SKM-1 treated with dmso at 0.1 percent for 144 hours (cell line): ENCODE measurements around the gene ZNF8.
"Not testable (repeated sequence)": the region's sequence is repeated elsewhere in the genome, so short reads cannot be mapped to it uniquely, and the experiment has no call there.

Source experiments
- DNase-seq: peaks from one replicate; lab custom pipeline; 2025; ENCODE audit not compliant: unreplicated experiment; lab: John Stamatoyannopoulos, UW

ZNF8 gene

DNA sequence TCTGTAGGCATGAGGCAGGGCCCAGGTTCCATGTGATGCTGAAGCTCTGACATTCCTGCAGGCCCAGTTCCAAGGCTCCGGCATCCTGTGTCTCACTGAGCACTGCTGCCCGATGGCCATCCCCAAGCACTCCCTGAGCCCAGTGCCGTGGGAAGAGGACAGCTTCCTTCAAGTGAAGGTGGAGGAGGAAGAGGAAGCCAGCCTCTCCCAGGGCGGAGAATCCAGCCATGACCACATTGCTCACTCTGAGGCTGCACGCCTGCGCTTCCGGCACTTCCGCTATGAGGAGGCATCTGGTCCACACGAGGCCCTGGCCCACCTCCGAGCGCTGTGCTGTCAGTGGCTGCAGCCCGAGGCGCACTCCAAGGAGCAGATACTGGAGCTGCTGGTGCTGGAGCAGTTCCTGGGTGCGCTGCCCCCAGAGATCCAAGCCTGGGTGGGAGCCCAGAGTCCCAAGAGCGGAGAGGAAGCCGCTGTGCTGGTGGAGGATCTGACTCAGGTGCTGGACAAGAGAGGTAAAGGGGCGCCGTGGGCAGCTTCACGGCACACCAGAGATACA is 56.0 kb downstream of the ZNF8 start:
- DNase-seq, result no peak

DNA sequence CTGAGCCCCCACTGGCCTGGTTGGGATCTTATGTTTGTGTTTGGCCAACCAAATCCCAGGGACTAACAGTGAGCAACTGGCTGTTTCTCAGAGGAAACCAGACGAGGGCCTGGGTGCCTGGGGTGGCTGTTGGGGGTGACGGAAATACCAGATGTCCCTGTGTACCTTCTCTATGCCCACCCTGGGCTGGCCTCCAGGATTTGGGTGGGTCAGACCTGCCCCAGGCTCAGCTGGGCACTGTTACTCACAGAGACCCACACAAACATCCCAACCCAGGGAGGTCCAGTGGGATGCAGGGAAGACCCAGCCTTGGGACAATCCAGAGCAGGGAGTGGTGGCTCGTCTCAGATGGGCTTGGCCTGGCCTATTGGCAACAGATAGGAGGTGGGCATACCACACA is 56.9 kb downstream of the ZNF8 start:
- no peak for DNase-seq

DNA sequence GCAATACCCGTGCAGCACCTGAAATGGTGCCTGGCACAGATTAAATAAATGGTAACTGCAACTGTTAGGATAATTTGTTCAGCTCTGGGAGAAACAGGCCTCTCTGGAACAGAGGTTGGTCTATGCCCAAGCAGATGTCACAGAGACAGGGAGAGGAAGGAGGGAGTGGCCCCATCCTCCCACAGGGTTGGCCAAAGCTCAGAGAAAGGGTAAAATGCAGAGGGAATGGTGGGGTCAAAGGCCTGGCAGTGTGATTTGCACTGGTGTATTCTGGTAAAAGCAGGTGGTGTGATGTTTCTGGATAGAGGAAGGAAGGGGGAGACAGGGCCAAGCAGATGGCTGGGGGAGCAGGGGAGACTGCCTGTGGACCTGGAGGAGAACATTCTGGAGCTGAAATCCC is 57.5 kb downstream of the ZNF8 start:
- no peak for DNase-seq

DNA sequence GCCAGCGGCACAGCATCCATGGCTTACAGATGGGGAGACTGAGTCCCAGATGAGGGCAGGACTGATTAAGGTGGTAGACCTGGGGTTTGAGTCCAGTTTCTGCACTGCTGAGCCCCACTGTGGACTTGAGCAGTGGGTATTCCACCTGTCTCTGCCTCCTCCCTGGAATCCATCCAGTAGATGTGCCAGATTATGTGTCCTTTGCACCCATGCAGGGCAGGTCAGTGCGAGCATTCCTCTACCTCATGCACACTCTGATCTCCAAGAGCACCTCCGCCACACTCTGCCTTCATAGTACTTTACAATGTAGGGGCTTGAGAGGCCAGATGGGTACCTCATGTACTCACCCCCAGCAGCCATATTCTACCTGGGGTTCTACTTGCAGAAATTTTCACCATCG is 58.1 kb downstream of the ZNF8 start:
- no peak for DNase-seq

DNA sequence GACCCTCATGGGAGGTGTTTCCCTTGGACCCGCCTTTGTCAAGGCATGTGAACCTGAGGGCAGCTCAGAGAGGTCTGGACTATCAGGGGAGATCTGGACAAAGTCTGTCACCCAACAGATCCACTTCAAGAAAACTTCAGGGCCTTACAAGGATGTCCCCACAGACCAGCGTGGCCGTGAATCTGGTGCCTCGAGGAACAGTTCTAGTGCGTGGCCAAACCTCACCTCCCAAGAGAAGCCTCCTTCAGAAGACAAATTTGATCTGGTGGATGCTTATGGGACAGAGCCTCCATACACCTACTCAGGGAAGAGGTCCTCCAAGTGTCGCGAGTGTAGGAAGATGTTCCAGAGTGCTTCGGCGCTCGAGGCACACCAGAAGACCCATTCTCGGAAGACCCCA is 59.6 kb downstream of the ZNF8 start:
- DNase-seq, result no peak

DNA sequence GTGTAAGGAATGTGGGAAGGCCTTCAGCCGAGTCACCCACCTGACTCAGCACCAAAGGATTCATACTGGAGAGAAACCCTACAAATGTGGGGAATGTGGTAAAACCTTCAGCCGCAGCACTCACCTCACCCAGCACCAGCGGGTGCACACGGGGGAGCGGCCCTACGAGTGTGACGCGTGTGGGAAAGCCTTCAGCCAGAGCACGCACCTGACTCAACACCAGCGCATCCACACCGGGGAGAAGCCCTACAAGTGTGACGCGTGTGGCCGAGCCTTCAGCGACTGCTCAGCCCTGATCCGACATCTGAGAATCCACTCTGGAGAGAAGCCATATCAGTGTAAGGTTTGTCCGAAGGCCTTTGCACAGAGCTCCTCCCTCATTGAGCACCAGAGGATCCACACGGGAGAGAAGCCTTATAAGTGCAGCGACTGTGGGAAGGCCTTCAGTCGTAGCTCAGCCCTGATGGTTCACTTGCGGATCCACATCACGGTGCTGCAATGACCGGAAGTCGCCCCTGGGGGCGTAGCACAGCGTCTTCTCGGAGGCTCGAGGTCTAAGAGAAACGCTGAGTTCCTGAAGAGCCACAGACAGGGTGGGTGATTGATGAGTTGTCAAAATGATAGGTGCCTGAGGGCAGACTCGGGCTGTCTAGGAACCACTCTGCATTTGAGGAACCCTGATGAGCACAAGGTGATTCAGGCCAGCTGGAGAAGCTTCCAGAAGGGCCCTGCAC is 60.2 kb downstream of the ZNF8 start:
- no peak for DNase-seq

DNA sequence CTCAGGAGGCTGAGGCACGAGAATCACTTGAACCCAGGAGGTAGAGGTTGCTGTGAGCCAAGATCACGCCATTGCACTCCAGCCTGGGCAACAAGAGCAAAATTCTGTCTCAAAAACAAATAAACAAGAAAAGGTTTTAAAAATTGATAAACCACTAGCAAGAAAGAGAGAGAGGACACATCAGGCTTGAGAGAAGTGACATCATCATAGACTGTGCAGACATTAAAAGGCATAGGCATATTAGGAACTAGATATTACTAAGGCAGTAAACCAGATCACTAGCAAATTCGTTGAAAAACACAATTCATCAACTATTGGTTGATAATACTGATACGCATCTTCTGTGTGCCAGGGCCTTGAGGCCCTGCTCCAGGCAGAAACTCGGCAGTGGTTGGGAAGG is 66.8 kb downstream of the ZNF8 start:
- DNase-seq, result no peak

DNA sequence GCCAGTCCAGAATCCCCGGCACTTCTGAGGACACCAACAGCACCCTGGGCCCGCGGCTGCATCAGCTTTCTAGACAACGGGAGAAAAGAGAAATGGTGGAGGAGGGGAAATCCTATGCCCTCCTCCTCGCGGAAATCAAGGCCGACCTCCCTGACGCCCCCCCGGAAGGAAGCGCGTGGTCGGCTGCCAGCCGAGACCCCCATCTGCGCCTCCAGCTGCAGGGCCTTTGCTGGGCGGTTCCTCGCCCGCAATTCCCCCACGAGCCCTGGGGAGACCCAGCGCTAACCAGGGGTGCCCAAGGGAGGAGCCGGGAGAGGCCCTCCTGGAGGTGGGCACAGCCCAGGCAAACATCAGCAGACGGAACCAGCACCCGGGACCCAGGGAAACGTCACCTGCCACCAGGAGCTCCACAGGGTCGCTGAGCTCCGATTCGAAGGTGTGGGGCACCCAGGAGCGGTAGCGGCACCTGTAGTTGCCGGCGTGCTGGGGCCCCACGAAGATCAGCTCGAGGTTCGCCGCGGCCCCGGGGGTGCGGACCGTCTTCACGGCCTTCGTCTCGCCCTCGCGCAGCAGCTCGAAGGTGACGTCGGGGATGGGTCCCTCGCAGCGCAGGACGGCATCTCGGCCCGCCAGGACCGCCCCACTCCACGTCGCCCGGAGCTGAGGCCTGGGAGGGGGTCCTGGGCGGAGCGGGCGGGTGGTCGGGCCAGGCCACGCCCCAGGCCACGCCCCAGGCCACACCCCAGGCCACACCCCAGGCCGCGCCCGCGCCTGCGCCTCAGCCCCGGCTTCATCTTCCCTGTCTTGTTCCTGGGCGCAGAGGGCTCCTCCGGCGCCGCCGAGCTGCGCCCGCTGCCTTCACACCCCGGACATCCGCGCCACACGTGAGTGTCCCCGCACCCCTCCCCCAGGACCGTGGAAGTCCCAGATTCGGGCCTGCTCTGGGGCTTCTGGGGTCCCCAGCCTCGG is 68.5 kb downstream of the ZNF8 start:
- peak; percentile 27 for DNase-seq

DNA sequence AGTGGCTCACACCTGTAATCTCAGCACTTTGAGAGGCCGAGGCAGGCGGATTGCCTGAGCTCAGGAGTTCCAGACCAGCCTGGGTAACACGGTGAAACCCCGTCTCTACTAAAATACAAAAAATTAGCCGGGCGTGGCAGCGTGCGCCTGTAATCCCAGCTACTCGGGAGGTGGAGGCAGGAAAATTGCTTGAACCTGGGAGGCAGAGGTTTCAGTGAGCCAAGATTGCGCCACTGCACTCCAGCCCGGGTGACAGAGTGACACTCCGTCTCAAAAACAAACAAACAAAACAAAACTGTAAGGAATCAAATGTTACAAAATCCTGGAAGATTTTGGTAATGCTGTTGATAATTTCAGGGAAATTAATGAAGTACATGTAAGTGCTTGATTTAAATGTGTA is 69.3 kb downstream of the ZNF8 start:
- DNase-seq, result not testable (repeated sequence)

DNA sequence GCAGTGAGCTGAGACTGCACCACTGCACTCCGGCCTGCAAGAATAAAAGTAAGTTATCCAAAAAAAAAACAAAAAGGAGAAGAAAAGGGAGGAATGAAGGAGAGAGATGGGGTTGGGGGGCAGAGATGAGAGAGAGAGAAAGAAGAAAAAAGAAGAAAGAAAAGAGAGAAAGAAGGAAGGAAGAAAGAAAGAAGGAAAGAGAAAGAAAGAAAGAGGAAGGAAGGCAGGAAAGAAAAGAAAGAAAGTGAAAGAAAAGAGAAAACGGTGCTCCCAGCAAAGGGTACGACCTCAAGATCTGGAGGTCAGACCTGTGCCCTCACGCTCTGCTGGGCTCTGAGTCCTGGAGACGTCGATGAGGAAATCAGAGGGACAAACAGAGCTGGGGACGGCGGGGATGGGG is 70.8 kb downstream of the ZNF8 start:
- DNase-seq, result no peak

DNA sequence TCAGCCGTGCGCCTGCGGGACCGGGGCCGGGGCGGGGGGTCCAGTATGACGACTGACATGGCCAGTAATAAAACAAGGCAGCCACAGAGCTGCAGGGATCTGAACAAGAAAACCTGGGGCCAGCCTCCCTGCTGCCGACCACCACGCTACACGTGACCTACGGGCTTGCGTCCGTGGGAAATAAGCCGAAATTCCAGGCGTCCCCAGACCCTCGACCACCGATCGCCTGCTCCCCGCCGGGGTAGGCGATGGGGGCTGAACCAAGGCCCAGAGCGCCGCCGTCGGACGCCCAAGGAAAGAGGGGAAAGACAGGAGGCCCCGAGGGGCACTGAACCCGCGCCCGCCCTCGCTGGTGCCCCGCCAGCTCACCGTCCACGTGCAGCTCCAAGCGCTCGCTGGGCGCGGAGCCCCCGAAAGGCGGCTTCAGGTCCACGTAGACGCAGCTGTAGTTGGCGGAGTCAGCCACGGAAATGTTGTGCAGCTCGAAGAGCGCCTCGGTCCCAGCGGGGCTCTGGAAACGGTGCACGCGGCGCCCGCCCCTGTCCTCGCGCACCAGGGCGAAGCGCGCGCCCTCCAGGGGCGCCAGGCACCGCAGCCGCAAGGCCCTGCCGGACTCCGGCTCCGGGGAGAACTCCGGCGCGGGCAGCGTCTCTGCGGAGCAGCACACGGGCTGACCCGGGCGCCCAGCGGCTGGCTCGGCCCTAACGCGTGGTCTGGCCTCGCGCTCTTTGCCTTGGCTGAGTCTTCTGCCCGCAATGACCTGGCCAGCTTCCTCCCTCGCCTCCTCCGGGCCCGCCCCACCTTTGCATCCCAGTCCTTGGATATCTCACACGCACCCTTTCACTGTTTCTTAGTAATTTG is 71.5 kb downstream of the ZNF8 start:
- no peak for DNase-seq

DNA sequence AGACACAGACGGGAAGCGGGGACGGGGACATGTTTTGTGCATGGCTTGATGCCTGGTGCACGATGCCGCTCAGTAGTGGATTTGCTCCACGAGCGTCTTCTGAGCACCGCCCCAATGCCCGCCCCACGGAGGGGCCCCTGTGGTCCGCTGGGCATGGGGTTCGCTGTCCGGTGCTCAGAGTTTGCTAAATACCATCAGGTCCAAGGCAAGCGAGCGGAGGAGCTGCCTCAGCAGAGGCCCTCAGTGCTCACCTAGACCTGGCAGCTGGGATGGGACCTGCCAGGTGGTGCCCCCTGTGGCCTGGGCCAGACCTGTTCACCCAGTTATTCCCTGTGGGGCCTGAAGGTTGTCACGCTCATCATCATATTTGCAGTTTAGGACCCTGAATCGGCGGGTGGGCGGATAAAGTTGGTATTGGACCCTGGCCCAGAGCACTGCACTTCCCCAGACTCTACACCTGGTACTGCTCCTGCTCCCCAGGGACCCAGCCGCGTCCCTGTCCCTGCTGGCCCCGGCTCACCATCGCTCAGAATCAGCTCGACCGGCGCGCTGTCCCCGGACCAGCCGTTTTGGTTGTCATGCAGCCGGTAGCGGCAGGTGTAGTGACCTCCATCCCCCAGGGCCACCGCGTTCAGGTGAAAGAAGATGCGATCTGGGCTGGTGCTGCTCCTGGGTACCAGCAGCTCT is 72.3 kb downstream of the ZNF8 start:
- DNase-seq, result no peak

DNA sequence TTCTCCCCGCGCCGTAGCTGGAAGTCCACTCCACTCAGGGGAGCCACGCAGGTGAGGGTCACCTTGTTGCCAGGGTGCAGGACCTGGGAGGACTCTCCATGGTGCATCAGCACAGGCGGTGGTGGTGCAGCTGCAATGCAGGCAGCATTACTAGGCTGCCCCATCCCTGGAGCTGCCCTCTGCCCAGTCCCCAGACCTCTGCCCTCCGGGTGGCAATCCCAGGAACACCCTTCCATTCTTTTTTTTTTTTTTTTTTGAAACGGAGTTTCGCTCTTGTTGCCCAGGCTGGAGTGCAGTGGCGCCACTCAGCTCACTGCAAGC is 72.8 kb downstream of the ZNF8 start:
- no peak for DNase-seq

DNA sequence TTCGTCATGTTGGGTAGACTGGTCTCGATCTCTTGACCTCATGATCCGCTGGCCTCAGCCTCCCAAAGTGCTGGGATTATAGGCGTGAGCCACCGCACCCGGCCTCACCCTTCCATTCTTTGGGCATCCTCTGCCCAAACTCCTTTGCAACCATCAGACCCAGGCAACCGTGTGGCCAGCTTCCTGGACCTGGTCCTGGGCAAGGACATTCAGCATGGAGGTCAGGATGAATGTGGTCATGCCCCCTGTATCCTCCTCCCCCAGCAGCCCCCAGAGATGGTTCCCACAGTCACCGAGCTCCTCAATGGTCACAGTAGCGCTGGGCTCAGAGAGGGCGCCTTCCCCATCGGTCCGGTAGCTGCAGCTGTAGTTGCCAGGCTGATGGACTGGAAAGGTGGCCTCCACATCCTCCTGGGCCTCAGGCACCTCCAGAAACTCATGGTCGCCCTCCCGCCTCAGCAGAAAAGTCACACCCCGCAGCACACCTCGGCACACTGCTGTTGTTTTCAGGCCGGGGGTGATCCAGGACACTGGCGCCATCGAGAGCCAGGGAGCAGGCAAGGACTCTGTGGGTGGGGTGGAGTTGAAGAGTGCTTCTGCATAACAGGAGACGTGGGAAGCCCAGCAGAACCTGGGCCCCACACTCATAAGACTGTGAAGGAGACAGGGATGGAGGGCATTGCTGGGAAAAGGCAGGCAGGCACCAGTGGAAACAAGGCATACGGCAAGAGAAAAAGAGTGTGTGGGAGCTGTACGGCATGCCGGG is 73.4 kb downstream of the ZNF8 start:
- DNase-seq, result no peak
